ENCODE results near the gene TMED9.

Gene TMED9

DNA sequence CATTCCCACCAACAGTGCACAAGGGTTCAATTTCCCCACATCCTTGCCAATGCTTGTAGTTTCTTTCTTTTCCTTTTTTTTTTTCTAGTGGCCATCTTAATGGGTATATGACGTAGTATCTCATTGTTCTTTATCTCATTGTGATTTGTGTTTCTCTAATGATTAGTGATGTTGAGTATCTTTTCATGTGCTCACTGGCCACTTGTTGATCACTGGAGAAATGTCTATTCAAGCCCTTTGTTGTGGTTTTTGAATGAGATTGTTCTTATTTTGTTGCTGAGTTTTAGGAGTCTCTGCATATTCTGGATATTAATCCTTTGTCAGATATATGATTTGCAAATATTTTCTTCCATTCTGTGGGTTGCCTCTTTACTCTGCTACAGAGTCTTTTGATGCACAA lies 1.6 kb upstream of the TMED9 start:
- H3K36me3 Mint-ChIP-seq (ENCODE audit: low read depth): peaks cover 19% of the 10 kb centered on the region
- peaks cover 57% of the 10 kb centered on the region for H3K27me3 Mint-ChIP-seq (ENCODE audit: low read depth, poor library complexity)
- TF ChIP-seq, protein P1, sequence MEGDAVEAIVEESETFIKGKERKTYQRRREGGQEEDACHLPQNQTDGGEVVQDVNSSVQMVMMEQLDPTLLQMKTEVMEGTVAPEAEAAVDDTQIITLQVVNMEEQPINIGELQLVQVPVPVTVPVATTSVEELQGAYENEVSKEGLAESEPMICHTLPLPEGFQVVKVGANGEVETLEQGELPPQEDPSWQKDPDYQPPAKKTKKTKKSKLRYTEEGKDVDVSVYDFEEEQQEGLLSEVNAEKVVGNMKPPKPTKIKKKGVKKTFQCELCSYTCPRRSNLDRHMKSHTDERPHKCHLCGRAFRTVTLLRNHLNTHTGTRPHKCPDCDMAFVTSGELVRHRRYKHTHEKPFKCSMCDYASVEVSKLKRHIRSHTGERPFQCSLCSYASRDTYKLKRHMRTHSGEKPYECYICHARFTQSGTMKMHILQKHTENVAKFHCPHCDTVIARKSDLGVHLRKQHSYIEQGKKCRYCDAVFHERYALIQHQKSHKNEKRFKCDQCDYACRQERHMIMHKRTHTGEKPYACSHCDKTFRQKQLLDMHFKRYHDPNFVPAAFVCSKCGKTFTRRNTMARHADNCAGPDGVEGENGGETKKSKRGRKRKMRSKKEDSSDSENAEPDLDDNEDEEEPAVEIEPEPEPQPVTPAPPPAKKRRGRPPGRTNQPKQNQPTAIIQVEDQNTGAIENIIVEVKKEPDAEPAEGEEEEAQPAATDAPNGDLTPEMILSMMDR (IDR thresholded peaks at IDR 0.05): no peak
- peaks cover 40% of the 10 kb centered on the region for H3K4me1 Mint-ChIP-seq
- no peak for DNase-seq
- no peak overlapping the region for H3K27ac Mint-ChIP-seq
- no peak overlapping the region for H3K4me3 Mint-ChIP-seq
- H3K9me3 Mint-ChIP-seq: no peaks in the 10 kb centered on the region

DNA sequence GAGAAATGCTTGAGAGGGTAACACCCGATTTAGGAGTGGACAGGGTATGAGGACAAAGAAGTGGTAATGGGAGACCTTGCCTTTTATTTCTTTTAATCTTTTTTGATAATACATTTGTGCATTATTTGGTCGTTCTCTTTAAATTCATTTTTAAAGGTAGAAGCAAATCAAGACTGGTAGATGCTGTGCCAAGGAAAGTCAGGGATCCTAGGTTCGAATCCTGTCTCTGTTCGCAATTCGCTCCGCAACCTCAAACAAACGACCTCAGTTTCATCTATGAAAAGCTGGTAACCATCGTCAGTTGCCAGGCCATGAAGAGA lies 353 bp upstream of the TMED9 start:
- Mint-ChIP-seq H3K4me1 (peaks cover 40% of the 10 kb centered on the region), H3K4me3 (peak overlapping the region; percentile 96), H3K9me3 (no peaks in the 10 kb centered on the region), H3K27ac (no peak overlapping the region), H3K27me3 (ENCODE audit: low read depth, poor library complexity) (peaks cover 46% of the 10 kb centered on the region), H3K36me3 (ENCODE audit: low read depth) (peaks cover 30% of the 10 kb centered on the region)
- TF ChIP-seq, protein P1 (IDR thresholded peaks at IDR 0.05): no peak
- no peak for DNase-seq

DNA sequence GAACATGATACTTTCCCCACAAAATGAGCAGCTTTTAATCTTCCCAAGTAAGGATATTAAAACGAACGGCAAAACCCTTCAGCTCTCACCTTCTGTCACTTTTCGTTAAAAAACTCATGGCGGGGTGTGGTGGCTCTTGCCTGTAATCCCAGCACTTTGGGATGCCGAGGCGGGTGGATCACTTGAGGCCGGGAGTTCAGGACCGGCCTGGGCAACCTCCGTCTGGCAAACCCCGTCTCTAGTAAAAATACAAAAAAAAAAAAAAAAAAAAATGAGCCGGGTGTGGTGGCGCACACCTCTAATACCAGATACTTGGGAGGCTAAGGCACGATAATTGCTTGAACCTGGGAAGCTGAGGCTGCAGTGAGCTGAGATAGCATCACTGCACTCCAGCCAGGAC lies 902 bp downstream of the TMED9 start:
- no peak for DNase-seq
- peaks cover 38% of the 10 kb centered on the region for H3K4me1 Mint-ChIP-seq
- peaks cover 39% of the 10 kb centered on the region for H3K27me3 Mint-ChIP-seq (ENCODE audit: low read depth, poor library complexity)
- no peak overlapping the region for H3K27ac Mint-ChIP-seq
- H3K9me3 Mint-ChIP-seq: no peaks in the 10 kb centered on the region
- peak overlapping the region; percentile 96 for H3K4me3 Mint-ChIP-seq
- peaks cover 38% of the 10 kb centered on the region for H3K36me3 Mint-ChIP-seq (ENCODE audit: low read depth)
- TF ChIP-seq, protein P1 (IDR thresholded peaks at IDR 0.05): no peak

DNA sequence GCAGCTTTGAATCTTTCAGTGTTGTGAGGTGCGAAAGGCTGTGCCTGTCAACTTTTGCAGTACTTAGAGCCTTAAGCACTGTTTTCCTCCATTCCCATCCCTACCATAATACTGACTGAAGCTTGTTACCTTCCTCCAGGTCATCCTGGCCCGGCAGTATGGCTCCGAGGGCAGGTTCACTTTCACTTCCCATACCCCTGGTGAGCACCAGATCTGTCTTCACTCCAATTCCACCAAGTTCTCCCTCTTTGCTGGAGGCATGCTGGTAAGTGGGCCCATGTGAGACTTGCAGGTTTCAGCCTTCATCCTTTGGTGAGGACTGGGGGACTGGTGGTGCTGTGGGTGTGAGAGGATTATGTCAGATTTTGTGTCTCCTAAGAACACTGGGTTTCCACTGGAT lies 1.5 kb downstream of the TMED9 start:
- H3K4me1 Mint-ChIP-seq: peaks cover 32% of the 10 kb centered on the region
- no peaks in the 10 kb centered on the region for H3K9me3 Mint-ChIP-seq
- TF ChIP-seq, protein P1 (IDR thresholded peaks at IDR 0.05): no peak
- peaks cover 39% of the 10 kb centered on the region for H3K36me3 Mint-ChIP-seq (ENCODE audit: low read depth)
- DNase-seq: no peak
- peaks cover 35% of the 10 kb centered on the region for H3K27me3 Mint-ChIP-seq (ENCODE audit: low read depth, poor library complexity)
- no peak overlapping the region for H3K27ac Mint-ChIP-seq
- H3K4me3 Mint-ChIP-seq: peak overlapping the region; percentile 96

DNA sequence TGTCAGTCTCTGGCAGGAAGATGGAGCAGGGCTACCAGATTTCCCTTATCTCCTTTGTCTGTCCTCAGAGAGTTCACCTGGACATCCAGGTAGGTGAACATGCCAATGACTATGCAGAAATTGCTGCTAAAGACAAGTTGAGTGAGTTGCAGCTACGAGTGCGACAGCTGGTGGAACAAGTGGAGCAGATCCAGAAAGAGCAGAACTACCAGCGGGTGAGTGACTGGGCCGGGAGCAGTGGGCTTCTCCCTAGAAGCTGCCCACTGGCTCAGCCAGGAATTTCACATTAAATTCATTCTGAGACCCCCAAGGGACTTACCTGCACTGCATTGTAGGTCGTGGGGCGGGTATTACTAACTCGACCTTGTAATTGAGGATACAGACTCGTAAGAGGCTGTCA lies 2.1 kb downstream of the TMED9 start:
- TF ChIP-seq, protein P1 (IDR thresholded peaks at IDR 0.05): no peak
- H3K9me3 Mint-ChIP-seq: no peaks in the 10 kb centered on the region
- no peak overlapping the region for H3K4me3 Mint-ChIP-seq
- H3K27ac Mint-ChIP-seq: no peak overlapping the region
- DNase-seq: no peak
- H3K27me3 Mint-ChIP-seq (ENCODE audit: low read depth, poor library complexity): peaks cover 29% of the 10 kb centered on the region
- peaks cover 27% of the 10 kb centered on the region for H3K4me1 Mint-ChIP-seq
- H3K36me3 Mint-ChIP-seq (ENCODE audit: low read depth): peaks cover 39% of the 10 kb centered on the region

DNA sequence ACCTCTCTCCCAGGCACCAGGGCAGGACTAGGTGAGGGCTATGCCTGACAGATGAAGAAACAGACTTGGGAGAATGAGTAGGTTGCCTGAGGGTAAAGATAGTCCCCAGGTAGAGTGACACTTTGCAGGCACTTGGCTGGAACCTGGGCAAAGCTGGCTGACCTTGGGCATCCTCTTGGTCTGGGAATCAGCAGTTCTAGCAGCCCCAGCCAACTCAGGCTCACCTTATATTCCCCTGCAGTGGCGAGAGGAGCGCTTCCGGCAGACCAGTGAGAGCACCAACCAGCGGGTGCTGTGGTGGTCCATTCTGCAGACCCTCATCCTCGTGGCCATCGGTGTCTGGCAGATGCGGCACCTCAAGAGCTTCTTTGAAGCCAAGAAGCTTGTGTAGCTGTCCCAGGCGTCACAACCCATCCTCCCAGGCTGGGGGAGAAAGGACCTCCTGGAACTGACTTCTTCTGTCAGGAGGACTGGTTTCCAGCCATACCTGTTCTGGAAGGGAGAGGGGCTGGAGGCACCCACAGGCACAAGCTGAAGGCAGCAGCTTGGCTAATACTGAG lies 3.1 kb downstream of the TMED9 start:
- no peaks in the 10 kb centered on the region for H3K9me3 Mint-ChIP-seq
- peaks cover 19% of the 10 kb centered on the region for H3K27me3 Mint-ChIP-seq (ENCODE audit: low read depth, poor library complexity)
- no peak overlapping the region for H3K27ac Mint-ChIP-seq
- TF ChIP-seq, protein P1 (IDR thresholded peaks at IDR 0.05): no peak
- no peak overlapping the region for H3K4me3 Mint-ChIP-seq
- no peak for DNase-seq
- peaks cover 39% of the 10 kb centered on the region for H3K36me3 Mint-ChIP-seq (ENCODE audit: low read depth)
- peaks cover 21% of the 10 kb centered on the region for H3K4me1 Mint-ChIP-seq

Measured in nephron progenitor cell (in vitro differentiated cells).